Activated naive CD4-positive, alpha-beta T cell treated with anti-CD3 and anti-CD28 coated beads, Interleukin-2, amount 10 ng/mL, durations not matched to agents 7 days and 5 days (primary cell): Measurements from ENCODE around the gene CATSPERD.
A peak's percentile ranks its signal among the peaks of the same experiment; 100 is the strongest.
"Not testable (repeated sequence)": the region's sequence is repeated elsewhere in the genome, so short reads cannot be mapped to it uniquely, and the experiment has no call there.

Source experiments
- CTCF ChIA-PET: fragments of 350-600 bp; sonication (Branson Sonifier 250); formaldehyde crosslinking; loops from one replicate; lab custom pipeline; 2021; ENCODE audit warnings: antibody characterized with exemption; lab: Charles Lee
- DNase-seq: peaks from one replicate; pipeline ENCODE4 v3.0.0-alpha.2; 2020
- H3K27ac Mint-ChIP-seq: one replicate; pipeline ENCODE4 v1.8.0; 2021; ENCODE audit warnings: mild to moderate bottlenecking, moderate library complexity, mixed read lengths
- H3K27me3 Mint-ChIP-seq: one replicate; pipeline ENCODE4 v1.8.0; 2021; ENCODE audit warnings: mild to moderate bottlenecking, mixed read lengths
- H3K36me3 Mint-ChIP-seq: one replicate; pipeline ENCODE4 v1.8.0; 2021; ENCODE audit warnings: mixed read lengths
- H3K4me1 Mint-ChIP-seq: one replicate; pipeline ENCODE4 v1.8.0; 2021; ENCODE audit warnings: mixed read lengths
- H3K4me3 Mint-ChIP-seq: one replicate; pipeline ENCODE4 v1.8.0; 2021; ENCODE audit warnings: mild to moderate bottlenecking, moderate library complexity, mixed read lengths
- H3K9me3 Mint-ChIP-seq: one replicate; pipeline ENCODE4 v1.8.0; 2021; ENCODE audit warnings: mixed read lengths

CATSPERD gene

GRCh38 chr19:5680437-5681368 lies 39.7 kb upstream of the CATSPERD start, which contains the start of the genes HSD11B1L and MICOS13:
Gene HSD11B1L, plus strand, starts transcription at chr19:5681027. Its CDS starts 3,806 bp downstream, at chr19:5684833.
Gene MICOS13, minus strand, starts transcription at chr19:5680516. Its CDS starts 30 bp downstream, at chr19:5680486.
- H3K27me3 Mint-ChIP-seq: peaks cover 24% of the 10 kb centered on the region
- peak within 1 kb of the TSS; percentile 95 for H3K27ac Mint-ChIP-seq
- peaks cover 1% of the 10 kb centered on the region for H3K36me3 Mint-ChIP-seq
- peaks cover 26% of the 10 kb centered on the region for H3K4me1 Mint-ChIP-seq
- DNase-seq: peak; percentile 99
- H3K4me3 Mint-ChIP-seq: peak within 1 kb of the TSS; percentile 97
- no peaks in the 10 kb centered on the region for H3K9me3 Mint-ChIP-seq
- CTCF ChIA-PET: no interaction called here

GRCh38 chr19:5681391-5682106 lies 38.9 kb upstream of the CATSPERD start:
- H3K4me3 Mint-ChIP-seq: peak overlapping the region; percentile 64
- no peaks in the 10 kb centered on the region for H3K9me3 Mint-ChIP-seq
- H3K27me3 Mint-ChIP-seq: peaks cover 26% of the 10 kb centered on the region
- CTCF ChIA-PET: no interaction called here
- H3K4me1 Mint-ChIP-seq: peaks cover 34% of the 10 kb centered on the region
- no peak for DNase-seq
- no peaks in the 10 kb centered on the region for H3K36me3 Mint-ChIP-seq
- H3K27ac Mint-ChIP-seq: no peak overlapping the region

- Mint-ChIP-seq H3K9me3 (no peaks in the 10 kb centered on the region), H3K4me1 (peaks cover 35% of the 10 kb centered on the region), H3K27ac (no peak overlapping the region), H3K4me3 (peak overlapping the region; percentile 64), H3K36me3 (no peaks in the 10 kb centered on the region), H3K27me3 (peaks cover 28% of the 10 kb centered on the region)
- DNase-seq: no peak
- CTCF ChIA-PET: interaction anchor here (1.0 kb wide), 1 partner anchor 38 kb away, joined by 3 read pairs; the partner anchor contains the start of genes CATSPERD and LONP1
Measured at GRCh38 chr19:5682107-5682482, 38.3 kb upstream of the CATSPERD start.

DNA sequence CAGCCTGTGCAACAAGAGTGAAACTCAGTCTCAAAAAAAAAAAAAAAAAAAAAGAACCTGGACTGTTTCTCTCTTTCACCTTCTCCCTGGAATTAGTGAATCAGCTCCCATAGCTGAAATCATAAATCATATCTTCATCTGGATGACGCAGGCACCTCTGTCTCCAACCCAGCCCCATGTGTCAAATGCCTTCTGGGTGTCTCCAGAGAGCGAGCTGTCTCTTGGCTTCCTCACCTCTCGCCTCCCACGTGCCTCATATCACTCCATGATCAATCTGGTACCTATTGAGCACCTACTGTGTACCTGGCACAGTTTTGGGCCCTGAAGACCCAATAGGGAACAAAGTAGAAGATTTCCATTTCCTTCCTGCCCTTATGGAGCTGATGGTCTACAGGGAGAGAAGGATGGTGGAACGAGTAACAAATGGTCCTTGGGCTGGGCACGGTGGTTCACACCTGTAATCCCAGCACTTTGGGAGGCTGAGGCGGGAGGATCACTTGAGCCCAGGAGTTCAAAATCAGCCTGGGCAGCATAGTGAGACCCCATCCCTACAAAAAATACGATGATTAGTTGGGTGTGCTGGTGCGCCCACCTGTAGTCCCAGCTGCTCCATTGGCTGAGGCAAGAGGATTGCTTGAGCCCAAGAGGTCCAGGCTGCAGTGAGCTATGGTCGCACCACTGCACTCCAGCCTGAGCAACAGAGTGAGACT lies 37.1 kb upstream of the CATSPERD start:
- Mint-ChIP-seq H3K4me1 (peaks cover 38% of the 10 kb centered on the region), H3K9me3 (no peaks in the 10 kb centered on the region), H3K4me3 (peak overlapping the region; percentile 29), H3K36me3 (no peaks in the 10 kb centered on the region), H3K27me3 (peaks cover 28% of the 10 kb centered on the region), H3K27ac (peak overlapping the region; percentile 52)
- CTCF ChIA-PET: interaction anchor here (0.6 to 1.0 kb wide), 2 partner anchors 37 to 954 kb away, joined by 3 read pairs; partner anchors contain the start of genes CATSPERD and LONP1
- DNase-seq: no peak

- Mint-ChIP-seq H3K9me3 (no peaks in the 10 kb centered on the region), H3K36me3 (peaks cover under 1% of the 10 kb centered on the region), H3K4me3 (no peak overlapping the region), H3K27me3 (peaks cover 28% of the 10 kb centered on the region), H3K27ac (no peak overlapping the region), H3K4me1 (peaks cover 37% of the 10 kb centered on the region)
- DNase-seq: no peak
- CTCF ChIA-PET: no interaction called here
Measured at GRCh38 chr19:5684694-5685430, 35.6 kb upstream of the CATSPERD start.

DNA sequence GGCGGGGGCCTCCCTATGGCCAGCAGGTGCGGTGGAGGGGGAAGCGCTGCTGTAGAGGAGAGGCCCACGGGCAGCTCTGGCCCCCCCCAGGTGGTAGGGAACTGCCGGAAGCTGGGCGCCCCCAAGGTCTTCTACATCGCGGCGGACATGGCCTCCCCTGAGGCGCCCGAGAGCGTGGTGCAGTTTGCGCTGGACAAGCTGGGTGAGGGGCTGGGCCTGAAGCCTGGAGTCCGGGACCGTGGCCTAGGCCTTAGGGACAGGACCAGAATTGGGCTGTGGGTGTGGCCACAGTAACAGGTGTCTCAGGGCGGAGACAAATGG lies 34.2 kb upstream of the CATSPERD start:
- DNase-seq: no peak
- H3K4me1 Mint-ChIP-seq: peaks cover 40% of the 10 kb centered on the region

GRCh38 chr19:5686647-5687359 lies 33.6 kb upstream of the CATSPERD start:
- CTCF ChIA-PET: interaction anchor here (1.0 to 1.5 kb wide), 6 partner anchors 27 to 196 kb away, joined by 3 to 4 read pairs (median 4); partner anchors contain the start of gene NRTN
- peaks cover 35% of the 10 kb centered on the region for H3K4me1 Mint-ChIP-seq
- H3K36me3 Mint-ChIP-seq: peaks cover 11% of the 10 kb centered on the region
- H3K9me3 Mint-ChIP-seq: no peaks in the 10 kb centered on the region
- peak; percentile 99 for DNase-seq
- H3K27ac Mint-ChIP-seq: peak overlapping the region; percentile 87
- H3K4me3 Mint-ChIP-seq: peak overlapping the region; percentile 79
- peaks cover 27% of the 10 kb centered on the region for H3K27me3 Mint-ChIP-seq

More for the DNA sequence above, 34.2 kb upstream of the CATSPERD start:
- H3K27me3 Mint-ChIP-seq: peaks cover 29% of the 10 kb centered on the region
- H3K9me3 Mint-ChIP-seq: no peaks in the 10 kb centered on the region
- CTCF ChIA-PET: interaction anchor here (1.0 to 1.4 kb wide), 2 partner anchors 118 to 196 kb away, joined by 3 to 4 read pairs; partner anchors contain the start of gene NRTN
- peak overlapping the region; percentile 79 for H3K4me3 Mint-ChIP-seq
- peak overlapping the region; percentile 87 for H3K27ac Mint-ChIP-seq
- peaks cover 11% of the 10 kb centered on the region for H3K36me3 Mint-ChIP-seq

- CTCF ChIA-PET: interaction anchor here (0.6 to 1.5 kb wide), 7 partner anchors 26 to 1950 kb away, joined by 3 to 4 read pairs (median 4); partner anchors contain the start of gene NRTN
- peak overlapping the region; percentile 79 for H3K4me3 Mint-ChIP-seq
- no peak for DNase-seq
- peaks cover 37% of the 10 kb centered on the region for H3K4me1 Mint-ChIP-seq
- peaks cover 19% of the 10 kb centered on the region for H3K27me3 Mint-ChIP-seq
- H3K9me3 Mint-ChIP-seq: no peaks in the 10 kb centered on the region
- peak overlapping the region; percentile 87 for H3K27ac Mint-ChIP-seq
- H3K36me3 Mint-ChIP-seq: peaks cover 18% of the 10 kb centered on the region
Measured at GRCh38 chr19:5687360-5688198, 32.9 kb upstream of the CATSPERD start.

DNA sequence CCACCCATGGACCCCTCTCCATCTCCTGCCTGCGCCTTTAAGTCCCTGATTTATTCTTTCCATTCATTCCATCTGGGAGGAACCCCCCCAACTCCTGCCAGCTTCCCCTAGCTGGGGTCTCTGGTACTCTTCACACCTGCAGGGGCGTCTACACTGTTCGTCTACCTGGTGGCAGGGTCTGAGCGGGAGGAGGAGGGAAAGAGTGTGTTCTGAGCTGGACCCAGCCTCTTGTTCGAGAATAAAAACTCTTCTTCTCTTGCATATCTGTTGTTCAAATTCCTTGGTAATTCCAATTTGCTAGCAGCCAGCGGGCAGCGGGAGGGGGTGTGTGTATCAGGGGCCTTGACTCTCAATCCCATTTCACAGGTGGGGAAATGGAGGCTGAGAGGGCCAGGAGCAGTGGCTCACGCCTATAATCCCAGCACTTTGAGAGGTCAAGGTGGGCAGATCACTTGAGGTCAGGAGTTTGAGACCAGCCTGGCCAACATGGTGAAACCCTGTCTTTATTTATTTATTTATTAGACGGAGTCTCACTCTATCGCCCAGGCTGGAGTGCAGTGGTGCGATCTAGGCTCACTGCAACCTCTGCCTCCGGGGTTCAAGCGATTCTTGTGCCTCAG lies 32.1 kb upstream of the CATSPERD start:
- H3K9me3 Mint-ChIP-seq, H3K27ac Mint-ChIP-seq, DNase-seq: not testable (repeated sequence)
- Mint-ChIP-seq H3K36me3 (peaks cover 25% of the 10 kb centered on the region), H3K4me1 (peaks cover 44% of the 10 kb centered on the region), H3K27me3 (peaks cover 13% of the 10 kb centered on the region), H3K4me3 (peak overlapping the region; percentile 40)
- CTCF ChIA-PET: interaction anchor here (0.6 to 2.0 kb wide), 4 partner anchors 9 to 1949 kb away, joined by 3 to 11 read pairs (median 4); partner anchors contain the start of genes CATSPERD and LONP1

DNA sequence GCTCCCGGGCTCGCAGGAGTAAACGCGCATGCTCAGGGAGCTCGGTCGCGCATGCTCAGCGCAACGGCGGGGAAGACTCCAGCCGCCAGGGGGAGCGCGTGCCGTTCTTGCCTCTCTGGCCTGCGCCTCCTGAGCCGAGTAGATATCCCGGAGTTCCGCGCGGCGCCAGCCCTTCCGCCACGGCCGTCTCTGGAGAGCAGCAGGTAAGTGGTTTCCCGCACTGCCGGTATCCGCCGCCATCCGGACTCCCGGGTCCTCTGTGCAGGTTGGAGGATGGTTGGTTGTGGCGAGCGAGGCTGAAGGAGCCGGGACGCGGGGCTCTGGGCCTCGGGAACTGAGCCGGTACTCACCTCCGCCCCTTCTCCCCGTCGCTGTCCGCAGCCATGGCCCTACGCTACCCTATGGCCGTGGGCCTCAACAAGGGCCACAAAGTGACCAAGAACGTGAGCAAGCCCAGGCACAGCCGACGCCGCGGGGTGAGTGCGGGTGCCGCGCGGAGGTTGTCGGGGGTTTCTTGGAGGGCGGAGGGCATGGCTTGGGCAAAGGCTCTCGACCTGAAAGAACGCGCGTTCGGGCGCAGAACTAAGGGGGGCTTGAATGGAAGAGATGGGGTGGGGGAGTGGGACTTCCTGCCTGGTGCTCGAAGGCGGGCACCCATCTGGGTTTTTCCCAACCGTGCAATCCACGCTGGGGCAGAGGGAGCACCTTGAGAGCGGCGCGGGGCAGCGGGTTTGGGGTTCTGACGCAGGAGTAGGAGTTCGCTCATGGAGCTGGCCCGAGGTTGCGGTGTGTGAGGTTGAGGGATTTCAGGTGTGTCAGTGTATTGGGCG lies 30.1 kb upstream of the CATSPERD start, which contains the start of gene RPL36:
Gene RPL36, plus strand, starts transcription at position 171 of the 830 bp plus-strand sequence. Its CDS starts 213 bp downstream, at position 384.
- Mint-ChIP-seq H3K4me3 (peak within 1 kb of the TSS; percentile 95), H3K27ac (peak within 1 kb of the TSS; percentile 92), H3K27me3 (peaks cover 12% of the 10 kb centered on the region), H3K4me1 (peaks cover 44% of the 10 kb centered on the region), H3K36me3 (peaks cover 32% of the 10 kb centered on the region), H3K9me3 (no peaks in the 10 kb centered on the region)
- peak; percentile 99 for DNase-seq
- CTCF ChIA-PET: interaction anchor here (0.6 to 3.3 kb wide), 13 partner anchors 13 to 282 kb away, joined by 3 to 19 read pairs (median 4); partner anchors contain the start of genes CATSPERD, LONP1, SAFB and SAFB2
